ENCODE results near the gene CDC16.
"Not testable (repeated sequence)": the region's sequence is repeated elsewhere in the genome, so short reads cannot be mapped to it uniquely, and the experiment has no call there.

Gene CDC16, protein sequence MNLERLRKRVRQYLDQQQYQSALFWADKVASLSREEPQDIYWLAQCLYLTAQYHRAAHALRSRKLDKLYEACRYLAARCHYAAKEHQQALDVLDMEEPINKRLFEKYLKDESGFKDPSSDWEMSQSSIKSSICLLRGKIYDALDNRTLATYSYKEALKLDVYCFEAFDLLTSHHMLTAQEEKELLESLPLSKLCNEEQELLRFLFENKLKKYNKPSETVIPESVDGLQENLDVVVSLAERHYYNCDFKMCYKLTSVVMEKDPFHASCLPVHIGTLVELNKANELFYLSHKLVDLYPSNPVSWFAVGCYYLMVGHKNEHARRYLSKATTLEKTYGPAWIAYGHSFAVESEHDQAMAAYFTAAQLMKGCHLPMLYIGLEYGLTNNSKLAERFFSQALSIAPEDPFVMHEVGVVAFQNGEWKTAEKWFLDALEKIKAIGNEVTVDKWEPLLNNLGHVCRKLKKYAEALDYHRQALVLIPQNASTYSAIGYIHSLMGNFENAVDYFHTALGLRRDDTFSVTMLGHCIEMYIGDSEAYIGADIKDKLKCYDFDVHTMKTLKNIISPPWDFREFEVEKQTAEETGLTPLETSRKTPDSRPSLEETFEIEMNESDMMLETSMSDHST

DNA sequence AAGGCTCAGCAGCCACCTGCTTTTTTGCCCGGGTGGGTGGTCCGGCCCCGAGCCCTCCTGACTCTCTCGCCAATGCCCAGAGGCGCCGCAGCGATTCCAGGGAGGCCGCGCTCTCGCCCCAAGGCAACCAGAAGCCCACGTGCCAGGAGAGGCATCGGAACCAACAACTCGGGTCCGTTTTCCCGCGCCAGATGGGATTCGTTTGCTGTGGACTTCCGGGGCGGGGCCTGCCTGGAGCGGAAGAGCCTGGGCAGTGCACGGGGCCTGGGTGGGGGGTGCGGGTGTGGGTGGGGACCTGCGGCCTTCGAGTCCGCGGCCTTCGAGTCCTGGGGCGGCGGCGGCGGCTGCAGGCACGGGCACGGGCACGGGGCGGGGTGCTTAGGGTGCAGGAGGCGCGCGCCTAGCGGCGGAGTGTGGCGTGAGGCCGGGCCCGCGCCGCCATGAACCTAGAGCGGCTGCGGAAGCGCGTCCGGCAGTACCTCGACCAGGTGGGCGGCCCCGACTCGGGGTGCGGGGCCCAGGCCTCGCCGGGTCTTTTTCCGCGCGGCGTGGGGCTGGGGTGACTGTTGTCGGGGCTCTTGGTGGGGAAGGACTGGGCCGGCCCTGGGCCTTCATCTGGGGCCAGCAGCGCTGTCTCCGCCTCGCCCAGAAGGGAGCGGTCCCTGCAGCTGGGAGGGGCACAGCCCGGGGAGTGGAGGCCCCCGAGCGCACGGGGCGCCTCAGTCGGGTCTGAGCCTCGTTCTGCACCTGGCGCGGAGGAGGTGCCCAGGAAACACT lies at the start of gene CDC16:
TSS of gene CDC16 (plus strand) at position 253 of the 777 bp plus-strand sequence. CDS start at position 441, 188 bp downstream.
- peak within 1 kb of the TSS; percentile 85 to 97 (median 89) for H3K27ac ChIP-seq

DNA sequence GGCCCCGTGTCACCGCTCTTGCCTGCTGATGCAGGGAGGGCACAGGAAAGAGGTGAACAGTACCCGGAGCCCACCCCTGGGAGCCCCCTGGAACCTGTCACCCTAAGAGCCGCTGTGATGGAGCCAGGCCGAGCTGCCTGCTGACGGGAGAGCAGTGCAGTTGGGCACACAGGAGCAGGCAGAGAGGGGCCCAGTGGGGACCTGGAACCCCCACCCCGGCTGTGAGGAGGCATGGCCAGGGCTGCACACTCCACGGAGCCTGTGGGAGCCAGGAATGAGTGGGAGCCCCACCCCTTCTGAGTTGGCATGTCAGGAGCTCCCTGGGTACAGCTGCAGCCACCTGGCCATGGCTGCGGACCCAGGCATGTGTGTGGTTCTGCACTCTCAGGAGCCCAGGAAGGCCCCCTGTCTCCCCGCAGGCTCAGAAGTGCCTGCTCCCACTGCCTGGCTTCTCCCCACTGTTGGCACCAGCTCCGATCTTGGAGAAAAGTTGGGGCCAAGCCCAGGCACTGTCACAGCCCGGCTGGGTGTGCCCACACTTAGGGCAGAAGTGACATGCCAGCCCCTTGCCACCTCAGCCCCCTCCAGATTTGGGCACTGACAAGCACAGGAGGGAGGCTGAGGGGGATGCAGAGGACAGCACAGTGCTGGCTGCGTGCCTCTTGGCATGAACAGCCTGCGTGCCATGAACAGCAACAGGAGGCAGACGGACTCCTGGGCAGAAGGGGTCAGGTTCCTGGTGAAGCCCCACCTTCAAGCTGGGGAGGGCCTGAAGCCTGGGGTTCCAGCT lies 49.3 kb upstream of the CDC16 start:
- Histone ChIP-seq H3K4me3 (no peak overlapping the region), H3K27ac (no peak overlapping the region)

More for the DNA sequence above, at the start of gene CDC16:
- H3K4me3 ChIP-seq: peak within 1 kb of the TSS; percentile 70 to 85 (median 72)

DNA sequence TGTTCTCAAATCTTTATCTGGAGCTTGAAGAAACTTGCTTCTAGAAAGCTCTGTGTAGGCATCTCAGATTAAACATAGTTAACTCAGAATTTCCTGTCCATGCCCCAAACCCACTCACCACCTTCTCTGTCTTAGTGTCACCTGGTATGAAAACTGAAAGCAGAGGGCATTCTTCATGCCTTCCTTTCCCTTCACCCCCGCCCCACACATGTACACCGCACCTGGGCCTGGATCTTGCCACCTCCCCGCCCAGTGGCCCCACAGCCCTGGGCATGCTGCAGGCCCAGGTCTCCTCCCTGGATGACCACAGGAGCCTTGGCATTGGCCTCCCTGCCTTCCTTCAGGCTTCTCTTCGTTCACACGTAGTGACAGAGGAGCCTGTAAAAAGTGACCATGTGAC lies 39.8 kb upstream of the CDC16 start:
- no peak overlapping the region for H3K4me3 ChIP-seq
- H3K27ac ChIP-seq: no peak overlapping the region

DNA sequence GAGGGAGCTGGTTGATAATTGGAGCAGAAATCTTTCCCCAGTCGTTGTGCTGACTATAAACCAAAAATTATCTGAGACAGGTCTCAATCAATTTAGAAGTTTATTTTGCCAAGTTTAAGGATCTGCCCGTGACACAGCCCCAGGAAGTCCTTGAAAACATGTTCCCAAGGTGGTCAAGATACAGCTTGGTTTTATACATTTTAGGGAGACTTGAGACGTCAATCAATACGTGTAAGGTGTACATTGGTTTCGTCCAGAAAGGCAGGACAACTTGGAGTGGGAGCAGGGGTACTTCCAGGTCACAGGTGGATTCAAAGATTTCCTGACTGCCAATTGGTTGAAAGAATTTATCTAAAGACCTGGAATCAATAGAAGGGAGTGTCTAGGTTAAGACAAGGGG lies 38.1 kb upstream of the CDC16 start:
- Histone ChIP-seq H3K4me3 (no peak overlapping the region), H3K27ac (no peak overlapping the region)

DNA sequence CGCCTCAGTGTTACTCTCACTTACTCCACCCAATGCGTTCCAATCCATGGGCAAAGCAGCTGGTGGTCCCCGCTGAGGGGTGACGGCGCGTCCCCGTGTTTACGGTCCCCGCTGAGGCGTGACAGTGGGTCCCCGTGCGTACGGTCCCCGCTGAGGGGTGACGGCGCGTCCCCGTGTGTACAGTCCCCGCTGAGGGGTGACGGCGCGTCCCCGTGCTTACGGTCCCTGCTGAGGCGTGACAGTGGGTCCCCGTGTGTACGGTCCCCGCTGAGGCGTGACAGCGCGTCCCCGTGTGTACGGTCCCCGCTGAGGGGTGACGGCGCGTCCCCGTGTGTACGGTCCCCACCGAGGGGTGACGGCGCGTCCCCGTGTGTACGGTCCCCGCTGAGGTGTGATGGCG lies 36.1 kb upstream of the CDC16 start:
- H3K27ac ChIP-seq: no peak overlapping the region
- no peak overlapping the region for H3K4me3 ChIP-seq

DNA sequence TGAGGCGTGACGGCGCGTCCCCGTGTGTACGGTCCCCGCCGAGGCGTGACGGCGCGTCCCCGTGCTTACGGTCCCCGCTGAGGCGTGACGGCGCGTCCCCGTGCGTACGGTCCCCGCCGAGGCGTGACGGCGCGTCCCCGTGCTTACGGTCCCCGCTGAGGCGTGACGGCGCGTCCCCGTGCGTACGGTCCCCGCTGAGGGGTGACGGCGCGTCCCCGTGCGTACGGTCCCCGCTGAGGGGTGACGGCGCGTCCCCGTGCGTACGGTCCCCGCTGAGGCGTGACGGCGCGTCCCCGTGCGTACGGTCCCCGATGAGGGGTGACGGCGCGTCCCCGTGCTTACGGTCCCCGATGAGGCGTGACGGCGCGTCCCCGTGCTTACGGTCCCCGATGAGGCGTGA lies 35.2 kb upstream of the CDC16 start:
- not testable (repeated sequence) for H3K4me3 ChIP-seq, H3K27ac ChIP-seq

DNA sequence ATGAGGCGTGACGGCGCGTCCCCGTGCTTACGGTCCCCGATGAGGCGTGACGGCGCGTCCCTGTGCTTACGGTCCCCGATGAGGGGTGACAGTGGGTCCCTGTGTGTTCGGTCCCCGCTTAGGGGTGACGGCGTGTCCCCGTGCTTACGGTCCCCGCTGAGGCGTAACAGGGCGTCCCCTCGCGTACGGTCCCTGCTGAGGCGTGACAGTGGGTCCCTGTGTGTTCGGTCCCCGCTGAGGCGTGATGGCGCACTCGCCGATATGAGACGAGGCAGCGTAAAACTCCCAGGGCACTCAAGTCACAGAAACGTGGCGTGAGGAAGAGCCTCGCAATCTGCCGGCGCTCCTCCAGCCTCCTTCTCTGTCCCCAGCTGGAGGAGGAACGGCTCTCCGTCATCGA lies 34.7 kb upstream of the CDC16 start:
- H3K4me3 ChIP-seq: no peak overlapping the region

DNA sequence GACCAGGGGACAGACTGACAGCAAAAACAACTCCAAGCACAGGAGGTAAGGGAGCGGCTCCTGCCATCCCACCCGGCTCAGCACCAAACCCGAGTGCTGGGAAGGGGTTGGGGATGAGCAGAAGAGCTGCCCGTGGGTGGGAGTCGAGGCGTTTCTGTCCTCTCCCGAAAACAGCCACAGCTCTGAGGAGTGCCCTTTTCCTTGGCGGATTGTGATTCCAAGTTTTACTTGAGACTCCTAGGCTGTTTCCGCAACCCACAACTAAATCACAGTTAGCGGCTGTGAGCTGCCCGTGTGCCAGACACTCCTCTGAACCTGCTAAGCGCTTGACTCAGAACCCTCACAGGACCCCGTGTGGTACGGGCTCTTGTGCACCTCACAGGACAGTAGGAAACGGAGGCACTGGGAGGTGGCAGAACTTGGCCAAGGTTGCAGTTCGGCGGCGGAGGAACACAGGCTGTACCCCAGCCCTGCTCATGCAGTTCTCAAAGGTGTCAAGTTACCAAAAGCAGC lies 34.2 kb upstream of the CDC16 start:
- Histone ChIP-seq H3K27ac (no peak overlapping the region), H3K4me3 (no peak overlapping the region)

More for the DNA sequence above, 34.7 kb upstream of the CDC16 start:
- no peak overlapping the region for H3K27ac ChIP-seq

DNA sequence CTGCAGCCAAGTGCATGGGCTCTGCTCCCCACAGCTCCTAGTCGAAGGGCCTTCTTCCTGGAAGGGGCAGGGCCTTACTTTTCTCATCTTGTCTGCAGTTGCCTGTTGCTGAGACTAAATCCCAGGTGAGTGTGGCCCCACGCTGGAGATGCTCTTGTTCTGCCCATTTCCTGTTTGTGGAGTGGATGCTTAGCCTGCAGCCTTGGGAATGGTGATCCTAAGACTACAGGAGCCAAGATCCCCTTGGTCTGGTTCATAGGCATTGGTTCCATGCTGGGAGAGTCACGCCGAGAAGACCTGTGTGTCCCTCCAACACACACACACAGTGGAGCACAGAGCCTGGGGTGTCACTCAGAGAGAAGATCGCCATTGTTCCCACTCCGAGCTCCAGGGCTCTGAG lies 32.1 kb upstream of the CDC16 start:
- Histone ChIP-seq H3K4me3 (no peak overlapping the region), H3K27ac (no peak overlapping the region)

DNA sequence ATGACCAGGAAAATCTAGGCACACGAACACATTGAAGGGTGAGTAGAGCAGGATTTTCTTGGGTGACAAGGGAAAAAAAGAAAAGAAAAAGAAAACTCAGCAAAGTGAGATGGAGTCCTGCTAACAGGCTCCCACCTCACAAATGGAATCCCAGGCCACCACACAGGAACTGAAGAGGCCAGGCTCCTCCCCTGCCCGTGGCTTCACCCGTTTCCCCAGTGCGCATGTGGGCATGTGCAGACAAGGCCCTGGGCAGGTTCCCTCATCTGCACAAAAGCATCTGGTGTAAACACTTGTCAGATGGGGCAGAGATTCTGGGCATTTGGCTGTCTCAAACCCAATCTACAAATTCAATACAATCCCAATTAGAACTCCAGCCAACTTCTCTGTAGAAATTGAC lies 31.2 kb upstream of the CDC16 start:
- Histone ChIP-seq H3K27ac (no peak overlapping the region), H3K4me3 (no peak overlapping the region)

DNA sequence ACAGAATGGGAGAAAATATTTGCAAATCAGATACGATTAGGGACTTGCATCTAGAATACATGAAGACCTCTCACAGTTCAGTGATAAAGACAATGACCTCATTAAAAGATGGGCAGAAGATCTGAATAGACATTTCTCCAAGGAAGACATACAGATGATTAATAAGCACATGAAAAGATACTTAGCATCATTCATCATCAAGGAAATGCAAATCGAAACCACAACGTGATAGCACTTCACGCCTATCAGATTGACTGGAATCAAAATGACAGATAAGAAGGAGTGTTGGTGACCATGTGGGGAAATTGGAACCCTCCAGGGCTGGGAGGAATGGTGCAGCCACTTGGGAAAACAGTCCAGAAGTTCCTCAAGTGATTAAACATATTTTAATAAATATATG lies 29.8 kb upstream of the CDC16 start:
- Histone ChIP-seq H3K4me3 (no peak overlapping the region), H3K27ac (no peak overlapping the region)

DNA sequence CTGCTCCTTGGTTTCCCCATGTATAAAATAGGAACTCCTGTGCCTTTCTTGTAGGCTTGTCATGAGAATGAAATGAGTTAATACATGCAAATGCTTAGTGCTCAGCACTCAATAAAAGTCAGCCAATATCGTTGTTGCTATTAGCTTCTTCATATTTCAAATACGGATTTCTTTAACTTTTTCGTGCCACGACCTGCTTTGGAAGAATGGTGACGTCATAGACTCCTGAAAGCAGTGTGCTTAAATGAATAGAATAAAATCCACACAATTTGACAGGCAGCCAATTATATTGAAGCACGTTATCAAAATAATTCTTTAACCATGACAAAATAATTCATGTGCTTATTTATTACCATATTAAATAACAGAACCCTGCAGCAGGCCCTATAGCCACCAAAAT lies 26.6 kb upstream of the CDC16 start:
- Histone ChIP-seq H3K4me3 (no peak overlapping the region), H3K27ac (no peak overlapping the region)

DNA sequence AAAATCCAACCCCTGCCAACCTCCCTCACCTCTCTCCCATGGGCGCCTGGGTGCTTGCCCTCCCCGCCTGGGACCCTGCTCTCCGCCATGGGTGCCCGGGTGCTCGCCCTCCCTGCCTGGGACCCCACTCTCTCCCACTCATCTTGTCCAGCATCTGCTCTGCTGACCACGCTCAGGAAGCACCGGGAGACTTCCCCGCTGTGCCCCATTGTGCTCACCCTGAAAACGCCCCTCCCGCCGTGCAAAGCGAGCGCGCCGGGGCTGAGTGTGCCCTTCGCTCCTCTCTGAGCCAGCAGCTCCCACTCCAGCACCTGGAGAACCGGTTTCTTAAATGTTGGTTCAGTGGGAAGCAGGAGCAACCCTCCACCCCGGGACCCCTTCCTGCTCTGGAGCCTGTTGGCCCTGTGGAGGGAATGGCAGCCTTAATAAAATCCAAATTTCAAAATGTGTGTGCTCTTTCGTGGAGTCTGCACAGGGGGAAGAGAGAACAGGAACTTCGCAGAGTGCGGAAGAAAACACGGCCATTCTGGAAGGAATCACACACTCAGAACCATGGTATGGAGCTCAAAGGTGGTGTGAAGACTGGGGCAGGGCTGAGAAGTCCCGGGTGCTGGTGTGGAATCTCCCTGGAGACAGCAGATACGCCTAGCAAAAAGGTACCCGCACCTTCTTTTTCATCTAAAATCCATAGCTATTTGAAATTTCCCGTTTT lies 23.1 kb upstream of the CDC16 start:
- Histone ChIP-seq H3K4me3 (no peak overlapping the region), H3K27ac (no peak overlapping the region)

DNA sequence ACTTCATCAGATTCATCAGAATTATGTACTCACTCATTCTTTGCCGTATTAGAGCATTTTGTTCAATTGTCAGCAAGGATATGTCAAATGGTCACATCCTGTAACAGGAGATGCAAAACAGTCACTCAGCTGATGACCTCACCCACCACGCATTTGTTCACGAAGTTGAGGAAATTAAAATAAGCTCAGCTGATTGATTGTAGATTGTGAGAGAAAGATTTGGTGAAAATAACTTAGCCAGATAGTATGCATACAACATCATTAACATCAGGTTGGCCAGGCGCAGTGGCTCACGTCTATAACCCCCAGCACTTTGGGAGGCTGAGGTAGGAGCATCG lies 22.6 kb upstream of the CDC16 start:
- Histone ChIP-seq H3K27ac (no peak overlapping the region), H3K4me3 (no peak overlapping the region)

DNA sequence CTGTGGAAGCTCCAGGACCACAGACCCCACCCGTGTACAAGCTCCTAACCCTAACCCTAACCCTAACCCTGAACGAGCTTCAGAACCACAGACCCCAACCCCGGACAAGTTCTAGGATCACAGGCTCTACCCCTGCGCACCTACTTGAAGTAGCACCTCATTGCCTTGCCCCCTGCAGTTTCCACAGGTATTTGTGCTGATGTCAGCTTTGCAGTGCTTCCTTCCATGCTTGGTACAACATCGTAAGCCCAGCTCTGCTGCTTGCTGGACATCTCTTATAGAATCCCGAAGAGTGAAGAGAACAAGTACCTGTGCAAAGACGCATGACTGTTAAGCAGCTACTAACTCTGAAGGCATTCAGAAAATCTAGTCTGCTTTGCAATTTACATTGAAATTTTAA lies 20.7 kb upstream of the CDC16 start:
- no peak overlapping the region for H3K4me3 ChIP-seq
- H3K27ac ChIP-seq: no peak overlapping the region

DNA sequence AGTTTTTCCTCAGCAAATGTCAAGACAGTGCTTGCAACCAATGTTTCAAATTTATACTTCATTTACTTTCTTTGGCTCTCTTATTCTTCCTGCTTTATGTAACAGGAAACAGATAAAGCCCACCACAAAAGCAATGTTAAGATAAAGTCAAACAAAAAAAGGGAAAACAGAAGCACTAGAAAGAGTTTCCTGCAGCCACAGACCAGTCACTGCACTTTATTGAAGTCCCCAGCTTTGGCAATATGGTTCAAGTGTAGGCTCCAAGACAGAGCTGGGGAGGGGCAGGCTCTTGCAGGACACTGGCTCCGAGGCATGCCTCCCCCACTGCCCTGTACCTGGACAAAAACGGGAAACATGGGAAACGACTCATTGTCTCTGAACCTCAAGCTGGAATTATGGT lies 15.3 kb upstream of the CDC16 start:
- Histone ChIP-seq H3K4me3 (no peak overlapping the region), H3K27ac (no peak overlapping the region)

DNA sequence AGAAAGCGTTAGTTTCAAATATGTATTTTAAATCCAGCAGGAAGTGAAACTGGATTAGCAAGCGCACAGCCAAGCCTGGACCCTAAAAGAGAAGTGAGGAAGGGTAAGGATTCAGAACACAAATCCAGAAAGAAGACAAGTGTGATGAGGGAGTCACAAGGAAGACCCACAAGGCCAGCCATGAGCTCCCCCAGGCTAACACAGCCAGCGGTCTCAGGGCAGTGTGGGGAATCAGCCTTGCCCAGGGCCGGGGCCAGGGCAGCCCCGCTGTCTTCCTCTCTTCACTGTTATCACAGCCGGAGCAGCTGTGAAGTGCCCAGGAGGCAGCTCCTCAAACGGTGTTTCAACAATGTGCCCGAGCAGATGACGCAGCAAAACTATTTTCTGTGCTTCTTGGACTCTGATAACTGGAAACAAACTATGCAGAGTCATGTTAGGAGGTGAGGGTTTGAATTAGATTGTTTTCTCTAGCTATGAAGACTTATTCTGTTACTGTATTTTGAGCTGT lies 12.2 kb upstream of the CDC16 start:
- H3K27ac ChIP-seq: peak overlapping the region in 1 of 21 experiments; percentile 33
- no peak overlapping the region for H3K4me3 ChIP-seq

DNA sequence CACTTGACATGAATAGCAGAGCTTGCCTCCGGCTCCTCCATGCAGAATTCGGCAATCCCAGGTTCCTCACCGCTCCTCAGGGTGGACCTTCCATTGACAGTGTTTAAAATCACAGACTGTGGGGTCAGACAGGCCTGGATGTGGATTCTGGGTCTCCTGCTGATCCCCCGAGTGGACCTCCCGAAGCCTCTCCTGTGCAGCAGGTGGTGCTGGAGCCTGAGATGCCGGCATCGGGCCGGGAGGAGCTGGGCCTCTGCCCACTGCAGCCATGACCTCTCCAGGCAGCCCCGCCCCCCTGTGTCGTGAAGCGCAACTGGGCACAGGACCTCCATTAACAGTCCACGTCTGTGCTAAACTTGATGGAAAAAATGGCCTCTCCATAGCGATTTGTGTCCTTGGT lies 10.5 kb upstream of the CDC16 start:
- Histone ChIP-seq H3K4me3 (no peak overlapping the region), H3K27ac (no peak overlapping the region)

DNA sequence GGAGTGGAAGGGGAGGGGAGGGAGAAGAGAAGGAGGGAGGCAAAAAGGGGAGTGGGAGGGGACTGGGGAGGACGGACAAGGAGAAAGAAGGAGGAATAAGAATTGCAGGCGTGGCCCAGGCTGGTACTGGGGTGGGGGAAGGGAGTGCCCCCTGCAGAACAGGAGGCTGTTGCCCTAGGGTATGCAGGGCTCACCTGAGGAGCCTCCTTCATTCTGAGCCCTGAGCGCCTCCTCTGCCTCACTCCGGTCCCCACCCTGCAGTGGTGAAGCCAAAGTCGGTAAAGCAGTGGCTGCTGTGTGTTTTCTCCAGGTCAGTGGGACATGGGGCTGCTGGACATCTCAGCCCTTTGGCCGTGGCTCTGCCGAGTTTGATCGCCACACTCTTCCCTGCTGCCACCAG lies 9.1 kb upstream of the CDC16 start:
- Histone ChIP-seq H3K27ac (peak overlapping the region in 1 of 21 experiments; percentile 4), H3K4me3 (no peak overlapping the region)

Measured in skin epidermis (tissue), 12 donors.